BJ (cell line): ENCODE measurements around the gene GSK3B. TPM values are rescaled to one million over a fixed set of nuclear protein-coding genes. Genes with fewer than 3 reads are reported as not detected.

Source experiments
- CTCF ChIA-PET: fragments of 350-600 bp; formaldehyde crosslinking; extraction: SDS; loops from one replicate; lab custom pipeline; 2021; ENCODE audit warnings: antibody characterized with exemption, inconsistent platforms; lab: Yijun Ruan, JAX
- POLR2A ChIA-PET: fragments of 300-600 bp; sonication (Branson Sonifier 250); formaldehyde crosslinking; extraction: SDS; loops from one replicate; lab custom pipeline; 2021; ENCODE audit warnings: antibody characterized with exemption; lab: Charles Lee
- DNase-seq: peaks from one replicate; pipeline ENCODE4 v3.0.0-alpha.2; 2011; ENCODE audit warnings: low read depth
- H3K27me3 ChIP-seq: 2 replicates; pipeline ENCODE4 v1.6.0; 2011; ENCODE audit warnings: low read length; ENCODE audit not compliant: control insufficient read depth, insufficient read depth
- H3K36me3 ChIP-seq: 2 replicates; pipeline ENCODE4 v1.5.1; 2011; ENCODE audit warnings: low read length; ENCODE audit not compliant: control insufficient read depth, insufficient read depth
- H3K4me3 ChIP-seq: 2 replicates; pipeline ENCODE4 v1.5.1; 2011; ENCODE audit warnings: low read depth, mild to moderate bottlenecking, control low read depth, low read length
- CTCF ChIP-seq: IDR thresholded peaks from 2 replicates; pipeline ENCODE4 v1.5.1; 2011; ENCODE audit warnings: low read depth, mild to moderate bottlenecking, control low read depth, inconsistent platforms, low read length, moderate library complexity; ENCODE audit not compliant: insufficient read depth
- polyA plus RNA-seq: library from polyadenylated mRNA; depleted of rRNA; stranded (reverse); fragments of >200 nt; gene quantifications from 2 replicates; pipeline ENCODE4 v1.2.3, GENCODE V29; 2011

GSK3B gene
- polyA plus RNA-seq, 1 experiment, result 25.4 TPM

GRCh38 chr3:119864476-119864875 lies 229.8 kb downstream of the GSK3B start:
- ChIA-PET POLR2A (no interaction called here), CTCF (no interaction called here)
- no peaks in the 10 kb centered on the region for H3K27me3 ChIP-seq
- DNase-seq, result no peak
- H3K4me3 ChIP-seq, result no peak overlapping the region
- peaks cover 1% of the 10 kb centered on the region; the same call in 1 of the 2 replicates for H3K36me3 ChIP-seq
- TF ChIP-seq CTCF, result no peak

GRCh38 chr3:119862616-119863015 lies 231.6 kb downstream of the GSK3B start:
- TF ChIP-seq CTCF, result no peak
- Histone ChIP-seq H3K36me3 (peaks cover 1% of the 10 kb centered on the region; the same call in 1 of the 2 replicates), H3K27me3 (no peaks in the 10 kb centered on the region), H3K4me3 (no peak overlapping the region)
- ChIA-PET CTCF (no interaction called here), POLR2A (no interaction called here)
- DNase-seq, result no peak

- Histone ChIP-seq H3K36me3 (peaks cover 1% of the 10 kb centered on the region; the same call in 1 of the 2 replicates), H3K27me3 (no peaks in the 10 kb centered on the region), H3K4me3 (no peak overlapping the region)
- no peak for TF ChIP-seq CTCF
- CTCF ChIA-PET, result no interaction called here
- DNase-seq, result no peak
- POLR2A ChIA-PET, result no interaction called here
These were observed 232.6 kb downstream of the GSK3B start for GRCh38 chr3:119861681-119862080.

- Histone ChIP-seq H3K36me3 (peaks cover 1% of the 10 kb centered on the region; the same call in 1 of the 2 replicates), H3K4me3 (no peak overlapping the region), H3K27me3 (no peaks in the 10 kb centered on the region)
- no peak for DNase-seq
- CTCF ChIA-PET, result interaction anchor here (1.6 kb wide), 1 partner anchor 40 kb away, joined by 3 read pairs; no protein-coding TSS in a partner anchor
- no peak for TF ChIP-seq CTCF
- POLR2A ChIA-PET, result no interaction called here
These were observed 234.5 kb downstream of the GSK3B start for GRCh38 chr3:119859728-119860127.

GRCh38 chr3:119858957-119859356 lies 235.3 kb downstream of the GSK3B start:
- POLR2A ChIA-PET, result no interaction called here
- no peak for DNase-seq
- CTCF ChIA-PET, result interaction anchor here (1.6 to 1.7 kb wide), 2 partner anchors 33 to 39 kb away, joined by 3 to 5 read pairs; no protein-coding TSS in a partner anchor
- H3K36me3 ChIP-seq, result peaks cover 1% of the 10 kb centered on the region; the same call in 1 of the 2 replicates
- no peaks in the 10 kb centered on the region for H3K27me3 ChIP-seq
- H3K4me3 ChIP-seq, result no peak overlapping the region
- no peak for TF ChIP-seq CTCF
